HG03378 (cell line): ENCODE results near the gene NRG3.

ENCODE experiments used
- ATAC-seq: cut with Tn5 transposase; IDR thresholded peaks from one replicate; pipeline ENCODE4 v1.9.1; 2021; ENCODE audit warnings: mild to moderate bottlenecking, moderate library complexity; ENCODE audit not compliant: unreplicated experiment

Gene NRG3

DNA sequence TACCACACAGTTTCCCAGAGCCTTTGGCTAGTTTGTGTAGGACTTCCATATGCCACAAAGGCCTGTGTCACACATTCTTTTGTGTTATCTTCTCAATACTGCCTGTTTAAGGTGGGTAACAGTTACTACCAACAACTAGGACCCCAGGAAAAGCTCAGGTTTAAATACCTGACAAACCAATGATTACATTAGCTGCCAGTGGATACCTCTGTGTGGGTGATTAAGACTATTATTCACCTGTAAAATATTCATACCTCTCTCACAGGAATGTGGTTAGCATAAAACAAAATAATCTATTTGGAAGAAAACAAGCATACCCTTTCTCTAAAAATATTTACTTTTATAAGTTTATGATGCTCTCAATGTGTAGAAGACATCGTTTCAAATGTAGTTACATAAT is 1007.7 kb downstream of the NRG3 start:
- ATAC-seq: no peak

DNA sequence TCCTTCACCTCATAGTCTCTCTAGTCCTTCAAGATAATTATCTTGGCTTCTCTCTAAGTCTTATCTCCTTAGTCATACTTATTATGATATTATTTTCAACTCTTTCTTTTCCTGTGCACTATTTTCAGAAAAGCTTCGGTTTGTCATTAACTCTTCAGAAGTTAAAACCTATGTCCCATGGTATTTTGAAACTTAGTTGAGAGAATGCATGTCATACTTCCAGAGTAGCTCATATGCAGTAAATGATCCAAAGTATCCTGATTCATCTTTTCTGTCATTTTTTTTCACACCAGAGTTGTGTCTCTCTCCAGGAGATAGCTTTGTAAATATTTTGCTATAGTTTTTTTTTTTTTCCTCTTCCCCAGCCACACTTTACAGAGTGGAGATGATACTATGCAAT is 1008.6 kb downstream of the NRG3 start:
- ATAC-seq: no peak

DNA sequence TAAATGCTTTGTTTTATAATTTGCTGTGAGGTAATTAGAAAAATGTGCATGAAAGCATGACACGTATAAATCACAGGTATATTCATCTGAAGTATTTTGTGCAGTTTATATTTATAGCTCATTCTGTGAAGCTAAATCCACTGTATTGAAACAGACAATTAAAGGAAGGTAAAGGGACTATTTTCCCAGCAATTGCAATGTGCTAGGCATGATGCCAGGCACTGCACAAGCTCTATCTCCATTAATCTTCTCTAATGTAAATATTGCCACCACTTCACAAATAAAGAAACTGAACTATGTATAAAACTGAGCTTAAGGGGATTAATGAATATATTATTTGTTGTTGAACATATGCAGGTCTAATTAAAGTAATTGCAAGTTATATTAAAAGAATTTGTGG is 1012.5 kb downstream of the NRG3 start:
- ATAC-seq: no peak

DNA sequence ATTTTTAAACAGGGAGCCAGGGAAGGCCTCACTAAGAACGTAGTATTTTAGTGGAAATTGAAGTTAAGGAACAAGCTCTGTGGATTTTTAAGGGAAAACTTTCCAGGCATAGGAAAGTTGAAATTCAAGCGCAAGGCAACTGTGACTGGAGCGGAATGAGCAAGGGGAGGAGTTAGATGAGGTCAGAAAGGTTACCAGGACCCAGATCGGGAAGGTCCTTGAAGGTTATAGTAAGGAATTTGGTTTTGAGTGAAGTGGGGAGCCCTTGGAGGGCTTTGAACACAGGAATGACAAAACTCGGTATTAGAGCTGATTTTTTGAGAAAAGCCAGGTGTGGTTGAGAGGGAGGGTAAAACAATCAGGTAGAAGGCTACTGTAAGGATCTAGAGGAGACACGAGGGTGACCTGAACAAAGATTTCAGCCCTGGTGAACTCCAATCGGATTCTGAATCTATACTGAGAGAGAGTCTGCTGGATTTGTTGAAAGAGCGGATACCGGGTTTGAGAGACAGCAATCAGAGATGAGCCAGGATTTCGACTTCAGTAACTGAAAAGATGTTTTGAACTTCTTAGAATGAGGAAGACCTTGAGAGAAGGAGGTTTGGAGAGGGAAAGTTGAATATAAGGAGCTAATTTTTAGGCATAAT is 1013.9 kb downstream of the NRG3 start:
- no peak for ATAC-seq

DNA sequence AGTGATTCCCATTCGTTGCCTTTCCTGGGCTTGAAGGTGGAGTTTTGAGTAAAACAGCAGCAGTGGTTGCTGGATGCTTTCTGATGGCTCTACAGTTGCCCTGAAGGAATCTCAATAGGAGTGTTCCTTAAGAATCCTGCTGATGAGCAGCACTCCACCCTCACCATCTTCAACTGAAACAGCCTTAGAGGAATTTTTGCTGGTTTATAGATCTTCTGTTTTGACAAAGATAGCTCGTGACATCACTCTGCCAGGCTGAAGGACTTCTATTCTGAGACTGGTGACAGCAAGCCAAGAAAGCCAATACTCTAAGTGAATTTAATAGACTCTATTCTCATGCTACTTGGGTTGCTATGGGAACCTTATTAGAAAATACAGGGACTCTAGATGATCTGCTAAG is 1014.7 kb downstream of the NRG3 start:
- ATAC-seq: no peak

DNA sequence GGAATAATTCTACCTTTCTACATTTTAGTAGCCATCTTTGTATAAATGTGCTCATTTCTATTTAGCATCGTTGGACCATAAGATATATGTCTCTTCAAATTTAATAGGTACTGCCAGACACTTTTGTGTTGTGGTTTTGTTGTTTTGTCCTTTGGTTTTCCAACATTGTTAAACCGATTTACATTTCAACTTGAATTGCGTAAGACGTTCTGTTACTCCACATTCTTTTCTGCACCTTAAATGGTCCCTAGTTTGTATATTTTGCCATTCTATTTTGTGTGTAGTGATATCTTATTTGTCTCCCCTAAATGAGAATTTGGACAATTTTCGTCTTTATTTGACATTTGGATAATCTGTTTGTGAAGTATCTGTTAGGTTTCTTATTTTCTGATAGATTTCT is 1015.6 kb downstream of the NRG3 start:
- ATAC-seq: no peak

DNA sequence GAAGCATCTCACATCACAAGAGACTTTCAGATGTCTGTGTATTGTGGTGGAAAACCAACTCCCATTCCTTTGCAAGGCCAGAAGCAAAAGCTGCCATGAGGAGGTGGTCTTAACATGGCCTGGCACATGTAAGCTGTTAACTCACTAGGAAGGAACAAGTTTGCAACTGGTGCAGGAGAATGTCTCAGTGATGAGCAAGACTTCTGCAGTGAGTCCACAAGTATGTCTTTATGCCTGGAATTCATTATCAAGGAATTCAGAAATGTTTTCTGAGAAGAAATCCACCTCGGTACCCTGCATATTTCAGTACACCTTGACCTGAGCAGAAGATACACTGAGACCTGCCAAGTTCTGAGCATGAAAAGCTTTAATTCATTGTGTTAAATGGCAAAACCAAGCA is 1033.1 kb downstream of the NRG3 start:
- no peak for ATAC-seq

DNA sequence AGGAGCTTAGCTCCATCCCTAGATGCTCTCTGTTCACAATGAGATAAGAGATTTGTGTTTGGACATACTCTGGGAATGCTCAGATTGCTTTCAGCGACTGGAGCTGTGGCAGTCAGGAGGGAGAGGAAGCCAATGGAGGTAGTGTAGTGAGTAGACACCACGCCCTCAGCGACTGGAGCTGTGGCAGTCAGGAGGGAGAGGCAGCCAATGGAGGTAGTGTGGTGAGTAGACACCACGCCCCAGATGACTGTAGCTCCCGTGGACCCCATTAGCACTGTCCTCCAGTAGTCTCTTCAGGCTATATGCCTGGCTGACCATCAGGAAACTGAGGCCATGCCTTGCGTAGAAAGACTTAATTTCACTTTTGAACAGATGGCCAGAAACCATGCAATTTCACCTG is 1033.8 kb downstream of the NRG3 start:
- no peak for ATAC-seq

DNA sequence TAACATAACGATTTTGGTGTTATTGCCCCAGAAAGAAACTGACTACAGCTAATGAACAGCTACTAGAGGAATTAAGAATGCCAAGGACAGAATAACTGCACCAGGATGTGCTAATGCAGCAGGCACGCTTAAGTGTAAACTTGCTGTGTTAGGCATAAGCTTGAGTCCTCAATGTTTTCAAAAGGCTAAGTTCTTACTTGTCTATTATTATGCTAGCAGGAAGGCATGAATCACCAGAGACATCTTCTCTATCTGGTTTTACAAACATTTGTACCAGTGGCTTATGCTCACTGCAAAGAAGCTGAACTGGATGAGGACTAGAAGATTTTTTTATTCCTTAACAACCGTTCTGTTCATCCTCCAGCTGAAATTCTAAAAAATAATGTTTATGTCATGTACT is 1035.3 kb downstream of the NRG3 start:
- ATAC-seq: no peak

DNA sequence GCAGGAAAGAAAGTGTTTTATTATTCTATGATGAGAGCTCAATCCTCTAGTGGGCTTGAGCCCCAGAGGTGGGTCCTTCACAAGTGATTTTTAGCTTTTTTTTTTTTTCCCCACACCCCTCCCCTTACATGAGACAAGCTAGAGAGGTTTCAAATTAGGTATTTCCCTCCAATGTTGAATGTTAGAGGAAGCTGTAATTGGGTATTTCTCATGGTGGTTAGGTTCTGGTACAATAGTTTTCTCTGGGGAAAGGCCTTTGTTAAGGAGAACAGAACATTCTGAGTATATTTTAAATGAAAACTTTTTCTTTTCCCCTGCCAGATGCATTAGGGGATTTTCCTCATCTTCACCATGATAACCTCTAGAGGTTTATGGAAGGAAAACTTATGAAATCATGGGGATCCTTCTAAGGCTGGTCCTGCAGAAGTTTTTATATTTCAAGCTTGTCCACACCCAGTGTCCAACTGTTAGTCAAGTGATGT is 1039.7 kb downstream of the NRG3 start:
- no peak for ATAC-seq

DNA sequence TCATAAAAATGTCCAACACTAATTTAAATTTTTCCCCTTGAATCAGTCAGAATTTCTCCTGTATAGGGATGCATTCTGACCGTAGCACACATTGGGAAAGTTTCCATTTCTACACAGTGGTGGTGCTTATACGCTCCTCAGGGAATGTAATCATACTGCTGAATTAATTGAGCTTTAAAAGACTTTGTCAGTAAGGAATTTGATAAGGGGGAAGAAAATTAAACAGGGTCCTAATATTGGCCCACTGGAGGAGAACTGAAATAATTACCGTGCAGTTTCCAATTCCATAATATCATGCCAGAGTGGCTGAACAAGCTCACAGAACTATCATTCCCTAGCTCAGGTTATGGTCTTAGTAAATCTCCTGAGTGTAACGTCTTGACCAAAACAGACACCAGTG is 1041.9 kb downstream of the NRG3 start:
- no peak for ATAC-seq

DNA sequence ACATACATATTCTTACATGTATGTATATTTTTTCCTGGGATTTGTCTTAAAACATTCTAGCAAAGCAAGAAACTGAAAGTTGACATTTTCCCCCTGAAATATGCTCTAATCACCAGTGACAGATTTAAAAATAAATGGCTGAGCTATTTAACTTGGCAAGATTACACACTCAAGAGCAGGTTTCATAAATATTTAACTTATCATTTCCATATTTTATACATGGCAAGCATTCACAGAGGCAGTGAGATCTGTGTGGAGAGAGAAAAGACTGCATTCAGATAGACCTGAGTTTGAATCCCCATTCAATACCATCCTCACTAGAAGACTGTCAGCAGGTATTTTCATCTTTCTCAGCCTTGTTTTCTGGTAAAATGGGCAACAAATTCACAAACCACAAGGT is 1043.0 kb downstream of the NRG3 start:
- ATAC-seq: no peak

DNA sequence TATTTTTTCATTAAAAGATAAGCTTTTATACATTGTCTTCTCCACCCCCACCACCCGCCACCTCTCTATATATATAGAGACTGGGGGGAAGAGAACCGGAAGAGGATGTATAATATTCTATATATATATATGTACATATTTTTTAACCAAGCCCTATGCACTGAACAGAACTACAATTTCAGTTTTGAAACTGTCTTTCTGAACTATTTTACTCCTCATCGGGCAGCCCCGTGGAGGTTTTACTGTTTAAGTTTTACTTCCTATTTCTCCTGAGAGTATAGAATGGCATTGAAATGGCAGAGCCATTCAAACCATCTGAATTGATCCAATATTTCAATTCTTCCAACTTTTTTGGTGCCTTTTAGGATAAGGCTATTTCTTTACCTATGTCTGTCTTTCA is 1047.1 kb downstream of the NRG3 start:
- ATAC-seq: no peak

DNA sequence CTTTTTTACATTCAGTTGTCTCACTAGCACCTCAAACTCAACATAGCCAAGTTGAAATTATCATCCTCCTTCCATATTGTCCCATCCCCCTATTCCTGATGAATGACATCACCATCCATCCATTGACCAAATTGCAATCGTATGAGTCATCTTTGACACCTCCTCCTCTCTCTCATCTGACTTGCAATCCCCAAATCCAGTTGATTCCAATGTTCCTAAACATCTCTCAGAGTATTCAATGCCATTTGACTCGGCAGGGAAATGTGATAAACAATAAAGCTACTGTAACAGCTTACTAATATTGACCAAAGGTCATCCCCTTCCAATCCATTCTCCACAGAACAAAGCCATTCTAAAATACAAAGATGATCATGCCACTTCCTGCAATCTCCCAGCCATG is 1047.8 kb downstream of the NRG3 start:
- no peak for ATAC-seq

DNA sequence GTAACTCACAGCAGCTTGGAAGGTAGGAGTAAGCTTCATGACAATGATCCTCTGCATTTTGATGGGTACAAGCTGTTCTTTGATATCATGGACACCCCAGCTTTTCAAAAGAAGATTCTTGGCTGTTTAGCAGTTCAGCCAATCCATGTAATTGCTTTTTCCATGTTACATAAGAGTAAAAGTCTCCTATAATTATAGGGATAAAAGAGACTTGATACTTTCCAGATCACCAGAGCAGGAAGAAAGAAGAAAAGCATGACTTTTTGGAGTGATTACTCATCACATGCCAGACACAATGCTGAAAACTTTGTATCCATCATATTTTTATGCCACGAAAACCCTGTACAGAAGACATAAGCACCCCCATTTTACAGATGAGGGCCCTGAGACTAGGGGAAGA is 1049.7 kb downstream of the NRG3 start:
- no peak for ATAC-seq

DNA sequence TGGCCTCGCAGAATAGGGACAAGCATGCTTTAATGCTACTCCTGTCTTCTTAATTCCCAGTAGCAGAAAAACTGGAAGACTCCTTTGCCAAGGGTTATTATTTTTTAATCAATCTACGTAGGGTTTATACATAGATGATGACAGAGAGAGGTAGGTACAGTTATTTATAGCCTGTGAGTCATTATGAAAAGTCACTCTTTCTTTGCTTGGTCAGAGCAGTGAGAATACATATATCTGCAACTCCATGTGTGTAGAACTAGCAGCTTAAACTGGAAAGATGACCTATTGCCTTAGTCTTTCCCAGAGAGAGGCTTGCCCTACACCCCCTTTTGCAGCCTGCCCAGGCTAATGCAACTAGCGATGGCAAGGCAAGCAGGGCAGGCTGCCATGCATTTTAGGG is 1050.6 kb downstream of the NRG3 start:
- peak; percentile 85 for ATAC-seq

DNA sequence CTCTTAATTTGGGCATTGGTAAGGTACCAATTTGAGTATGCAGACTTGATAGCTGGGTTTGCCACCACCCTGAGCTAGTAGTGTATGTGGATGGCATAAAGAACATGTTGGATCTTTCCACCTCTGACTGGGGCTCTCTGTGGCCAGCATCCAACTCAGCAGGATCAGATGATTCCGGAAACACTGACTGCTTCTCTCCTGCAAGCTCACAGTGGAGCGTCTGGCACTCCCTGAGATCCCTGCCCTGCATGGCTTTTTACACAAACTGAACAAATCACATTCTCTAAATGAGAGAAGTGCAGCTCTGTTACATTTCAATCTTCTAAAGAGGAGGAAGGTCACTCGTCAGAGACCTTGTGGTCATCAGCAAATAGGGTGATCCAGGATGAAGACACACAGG is 1057.5 kb downstream of the NRG3 start:
- no peak for ATAC-seq

DNA sequence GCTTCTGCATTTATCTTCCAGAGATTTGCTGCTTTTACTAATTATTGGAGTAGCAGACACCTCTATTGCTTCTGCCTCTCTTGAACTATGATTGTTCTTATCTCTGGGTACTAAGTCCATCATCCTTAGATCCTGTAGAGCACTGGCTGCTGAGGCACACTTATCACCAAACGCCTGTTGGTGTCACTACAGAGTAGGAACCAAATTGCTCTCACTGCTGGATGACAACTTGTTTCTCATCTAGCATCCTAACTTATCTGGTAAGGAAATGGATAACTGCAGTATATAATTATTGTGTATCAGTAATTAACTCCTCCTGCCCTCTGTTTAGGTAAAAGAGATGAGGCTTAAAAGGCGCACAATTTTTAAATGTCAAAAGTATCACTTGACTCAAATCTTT is 1059.4 kb downstream of the NRG3 start:
- no peak for ATAC-seq

DNA sequence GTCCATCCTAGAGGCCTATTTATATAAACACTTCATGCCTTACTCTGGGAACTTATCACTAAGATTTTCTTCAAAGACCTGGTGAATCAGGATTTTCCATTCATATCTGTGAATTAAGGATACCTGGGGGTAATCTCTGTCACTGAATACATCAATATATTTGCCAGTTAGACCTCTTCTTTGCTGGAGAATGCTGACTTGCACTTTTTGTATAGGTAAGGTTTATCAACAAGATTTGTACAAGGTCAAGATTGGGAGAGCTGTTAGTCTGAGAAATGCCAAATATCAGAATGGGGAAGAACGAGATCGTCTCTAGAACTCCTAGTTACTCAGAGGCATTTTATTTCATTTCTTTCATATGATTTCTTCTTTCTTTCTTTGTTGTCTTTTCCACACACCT is 1060.0 kb downstream of the NRG3 start:
- ATAC-seq: no peak

DNA sequence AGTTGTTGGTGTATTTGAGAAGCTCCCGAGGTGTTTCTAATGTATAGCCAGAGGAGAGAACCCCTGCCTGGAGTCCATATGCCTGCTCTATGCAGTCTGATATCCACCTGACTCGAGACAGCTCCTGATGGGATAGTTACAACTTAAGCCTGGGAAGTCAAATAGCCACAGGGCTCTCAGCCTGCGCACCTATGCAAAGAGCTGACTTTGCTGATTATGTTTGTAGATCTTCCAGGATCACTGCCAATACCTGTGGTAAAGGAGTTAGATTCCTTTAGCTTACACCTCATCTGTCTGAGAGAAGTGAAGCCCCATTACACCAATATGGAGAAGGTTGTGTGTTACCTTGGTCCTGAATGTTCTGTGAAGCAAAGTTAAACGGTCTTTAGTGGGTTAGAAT is 1063.3 kb downstream of the NRG3 start:
- no peak for ATAC-seq

DNA sequence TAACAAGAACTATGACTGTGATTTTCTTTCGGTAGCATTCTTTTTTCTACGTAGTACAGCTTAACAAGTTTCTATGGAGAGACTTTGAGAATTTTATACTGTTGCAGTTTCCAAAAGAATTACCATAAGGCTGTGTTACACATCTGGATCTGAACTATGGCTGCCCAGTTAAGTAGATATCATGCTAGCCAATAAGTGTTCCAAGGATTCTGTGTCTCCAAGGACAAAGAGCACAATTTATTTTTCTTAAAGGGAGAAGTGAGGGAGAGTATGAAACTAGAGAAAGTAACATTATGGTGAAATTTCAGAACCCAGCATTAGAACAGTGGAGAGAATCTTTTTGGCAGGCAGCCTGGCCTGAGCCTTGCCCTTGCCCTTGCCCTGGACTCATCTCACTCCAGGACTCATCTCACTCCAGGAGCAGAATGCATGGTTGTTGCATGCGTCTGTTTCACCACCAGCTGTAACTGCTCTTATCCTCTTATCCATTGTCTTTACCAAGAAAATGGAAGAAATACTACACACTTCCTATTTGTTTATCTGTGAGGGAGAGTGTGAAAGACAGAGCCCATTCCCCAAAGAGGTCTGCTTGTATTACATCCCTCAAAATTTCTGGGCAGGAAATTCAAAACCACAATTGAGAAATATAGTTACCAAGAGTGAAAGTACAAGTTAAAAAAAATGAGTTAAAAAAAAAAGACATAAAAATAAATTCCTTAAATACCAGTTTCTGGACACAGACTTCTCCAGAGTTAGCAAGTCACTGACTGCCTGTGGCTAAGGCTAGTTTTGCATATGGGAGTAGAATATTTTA is 1067.5 kb downstream of the NRG3 start:
- no peak for ATAC-seq

DNA sequence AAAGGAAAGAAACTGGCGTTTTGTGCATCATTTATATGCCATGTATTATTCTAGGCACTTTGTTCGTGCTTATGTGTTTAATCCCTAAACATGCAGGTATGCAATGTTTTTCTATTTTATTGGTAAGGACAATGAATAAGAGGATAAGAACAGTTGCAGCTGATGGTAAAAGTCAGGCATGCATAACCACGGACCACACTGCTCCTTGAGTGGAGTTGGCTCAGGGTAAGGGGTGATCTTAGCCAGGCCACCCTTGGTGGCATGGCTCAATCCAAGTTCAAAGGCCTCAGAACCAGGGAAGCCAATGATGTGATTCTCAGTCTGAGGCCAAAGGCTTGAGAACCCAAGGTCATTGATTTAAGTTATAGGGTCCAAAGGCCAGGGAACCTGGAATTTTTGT is 1068.1 kb downstream of the NRG3 start:
- ATAC-seq: no peak
